Esophagus muscularis mucosa (tissue), 4 donors: ENCODE data around the gene APPL2.
"Not testable (repeated sequence)": the region's sequence is repeated elsewhere in the genome, so short reads cannot be mapped to it uniquely, and the experiment has no call there.

ENCODE experiments used
- EP300 ChIP-seq: sonication (generic); formaldehyde crosslinking; IDR thresholded peaks from one replicate; pipeline ENCODE4 v1.6.1; 2017; ENCODE audit warnings: antibody characterized with exemption
- POLR2A ChIP-seq: fragments of 450-650 bp; IDR thresholded peaks from one replicate; pipeline ENCODE4 v1.6.1; 2017; ENCODE audit warnings: antibody characterized with exemption, moderate library complexity, mild to moderate bottlenecking, low read depth
- POLR2AphosphoS5 ChIP-seq, 2 donors: sonication (generic); formaldehyde crosslinking; IDR thresholded peaks; one replicate each; pipeline ENCODE4 v1.6.1; 2017; ENCODE audit warnings: antibody characterized with exemption in 2 of 2
- TF ChIP-seq, protein P1 (sequence below), 3 experiments: fragments of 200-600 bp in 2 of 3; fragments of 450-650 bp in 1 of 3; sonication (generic) in 2 of 3; IDR thresholded peaks; one replicate each; pipeline ENCODE4 v1.5.1; 2017 to 2019; ENCODE audit warnings: antibody characterized with exemption in 3 of 3, mild to moderate bottlenecking in 2 of 3, moderate library complexity in 1 of 3

DNA sequence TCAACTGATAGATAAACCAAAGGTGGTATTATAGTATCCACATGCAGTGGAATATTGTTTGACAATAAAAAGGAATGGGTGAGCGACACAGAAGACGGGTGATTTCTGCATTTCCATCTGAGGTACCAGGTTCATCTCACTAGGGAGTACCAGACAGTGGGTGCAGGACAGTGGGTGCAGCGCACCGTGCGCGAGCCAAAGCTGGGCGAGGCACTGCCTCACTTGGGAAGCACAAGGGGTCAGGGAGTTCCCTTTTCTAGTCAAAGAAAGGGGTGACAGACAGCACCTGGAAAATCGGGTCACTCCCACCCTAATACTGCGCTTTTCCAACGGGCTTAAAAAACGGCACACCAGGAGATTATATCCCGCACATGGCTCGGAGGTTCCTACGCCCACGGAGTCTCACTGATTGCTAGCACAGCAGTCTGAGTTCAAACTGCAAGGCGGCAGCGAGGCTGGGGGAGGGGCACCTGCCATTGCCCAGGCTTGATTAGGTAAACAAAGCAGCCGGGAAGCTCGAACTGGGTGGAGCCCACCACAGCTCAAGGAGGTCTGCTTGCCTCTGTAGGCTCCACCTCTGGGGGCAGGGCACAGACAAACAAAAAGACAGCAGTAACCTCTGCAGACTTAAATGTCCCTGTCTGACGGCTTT lies 9.9 kb upstream of the APPL2 start:
- TF ChIP-seq POLR2A; EP300; POLR2AphosphoS5 (IDR thresholded peaks at IDR 0.05): not testable (repeated sequence)
- TF ChIP-seq, protein P1, sequence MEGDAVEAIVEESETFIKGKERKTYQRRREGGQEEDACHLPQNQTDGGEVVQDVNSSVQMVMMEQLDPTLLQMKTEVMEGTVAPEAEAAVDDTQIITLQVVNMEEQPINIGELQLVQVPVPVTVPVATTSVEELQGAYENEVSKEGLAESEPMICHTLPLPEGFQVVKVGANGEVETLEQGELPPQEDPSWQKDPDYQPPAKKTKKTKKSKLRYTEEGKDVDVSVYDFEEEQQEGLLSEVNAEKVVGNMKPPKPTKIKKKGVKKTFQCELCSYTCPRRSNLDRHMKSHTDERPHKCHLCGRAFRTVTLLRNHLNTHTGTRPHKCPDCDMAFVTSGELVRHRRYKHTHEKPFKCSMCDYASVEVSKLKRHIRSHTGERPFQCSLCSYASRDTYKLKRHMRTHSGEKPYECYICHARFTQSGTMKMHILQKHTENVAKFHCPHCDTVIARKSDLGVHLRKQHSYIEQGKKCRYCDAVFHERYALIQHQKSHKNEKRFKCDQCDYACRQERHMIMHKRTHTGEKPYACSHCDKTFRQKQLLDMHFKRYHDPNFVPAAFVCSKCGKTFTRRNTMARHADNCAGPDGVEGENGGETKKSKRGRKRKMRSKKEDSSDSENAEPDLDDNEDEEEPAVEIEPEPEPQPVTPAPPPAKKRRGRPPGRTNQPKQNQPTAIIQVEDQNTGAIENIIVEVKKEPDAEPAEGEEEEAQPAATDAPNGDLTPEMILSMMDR (IDR thresholded peaks at IDR 0.05) = not testable (repeated sequence)
